Measurements from ENCODE around the gene TTN.
A peak's percentile ranks its signal among the peaks of the same experiment; 100 is the strongest.
"Not testable (repeated sequence)": the region's sequence is repeated elsewhere in the genome, so short reads cannot be mapped to it uniquely, and the experiment has no call there.

TTN gene

GRCh38 chr2:178525460-178525859 is 281.8 kb downstream of the TTN start:
- DNase-seq, result not testable (repeated sequence)

GRCh38 chr2:178525010-178525409 is 282.2 kb downstream of the TTN start:
- not testable (repeated sequence) for DNase-seq

GRCh38 chr2:178523596-178524134 is 283.6 kb downstream of the TTN start:
- DNase-seq, result no peak

- DNase-seq, result peak; percentile 11
Observed at GRCh38 chr2:178522950-178523595, 284.1 kb downstream of the TTN start.

- DNase-seq, result no peak
Observed at GRCh38 chr2:178521304-178522150, 285.7 kb downstream of the TTN start.

GRCh38 chr2:178517496-178517895 is 289.7 kb downstream of the TTN start:
- no peak for DNase-seq

GRCh38 chr2:178514664-178515063 is 292.6 kb downstream of the TTN start:
- no peak for DNase-seq

GRCh38 chr2:178513876-178514275 is 293.3 kb downstream of the TTN start:
- no peak for DNase-seq

- no peak for DNase-seq
Observed at GRCh38 chr2:178512484-178512883, 294.7 kb downstream of the TTN start.

- no peak for DNase-seq
Observed at GRCh38 chr2:178510384-178510783, 296.8 kb downstream of the TTN start.

GRCh38 chr2:178508646-178509045 is 298.6 kb downstream of the TTN start:
- DNase-seq, result no peak

- DNase-seq, result no peak
Observed at GRCh38 chr2:178506949-178507348, 300.3 kb downstream of the TTN start.

- no peak for DNase-seq
Observed at GRCh38 chr2:178506524-178506923, 300.7 kb downstream of the TTN start.

GRCh38 chr2:178506101-178506500 is 301.1 kb downstream of the TTN start:
- no peak for DNase-seq

GRCh38 chr2:178502751-178503150 is 304.5 kb downstream of the TTN start:
- DNase-seq, result no peak

GRCh38 chr2:178499640-178500039 is 307.6 kb downstream of the TTN start:
- DNase-seq, result no peak

GRCh38 chr2:178498137-178498536 is 309.1 kb downstream of the TTN start:
- no peak for DNase-seq

- no peak for DNase-seq
Observed at GRCh38 chr2:178496049-178496448, 311.2 kb downstream of the TTN start.

- DNase-seq, result no peak
Observed at GRCh38 chr2:178491612-178492011, 315.6 kb downstream of the TTN start.

GRCh38 chr2:178485356-178485755 is 321.9 kb downstream of the TTN start:
- DNase-seq, result no peak

GRCh38 chr2:178484245-178485041 is 322.8 kb downstream of the TTN start:
- peak; percentile 38 for DNase-seq

GRCh38 chr2:178482437-178482836 is 324.8 kb downstream of the TTN start:
- no peak for DNase-seq
